Activated CD8-positive, alpha-beta T cell treated with anti-CD3 and anti-CD28 coated beads for 36 hours (primary cell): Measurements from ENCODE around the gene ATOX1. TPM values are rescaled to one million over a fixed set of nuclear protein-coding genes. Genes with fewer than 3 reads are reported as not detected.

ENCODE experiments used
- ATAC-seq: fragments of 200-7000 bp; cut with Tn5 transposase; one replicate; pipeline ENCODE4 v1.10.0; 2021; ENCODE audit warnings: mild to moderate bottlenecking, moderate library complexity
- CTCF ChIA-PET: fragments of 350-600 bp; sonication (Branson Sonifier 250); formaldehyde crosslinking; loops from one replicate; lab custom pipeline; 2021; ENCODE audit warnings: antibody characterized with exemption; lab: Charles Lee
- POLR2A ChIA-PET: fragments of 350-600 bp; sonication (Branson Sonifier 250); formaldehyde crosslinking; loops from one replicate; lab custom pipeline; 2021; ENCODE audit warnings: antibody characterized with exemption; lab: Charles Lee
- DNase-seq: peaks from one replicate; pipeline ENCODE4 v3.0.0-alpha.2; 2020
- H3K27ac Mint-ChIP-seq: one replicate; pipeline ENCODE4 v1.8.0; 2021; ENCODE audit warnings: mild to moderate bottlenecking, mixed read lengths
- H3K27me3 Mint-ChIP-seq: one replicate; pipeline ENCODE4 v1.8.0; 2021; ENCODE audit warnings: mixed read lengths
- H3K36me3 Mint-ChIP-seq: one replicate; pipeline ENCODE4 v1.8.0; 2021; ENCODE audit warnings: low read depth, mixed read lengths
- H3K4me1 Mint-ChIP-seq: one replicate; pipeline ENCODE4 v1.8.0; 2021; ENCODE audit warnings: low read depth, mixed read lengths
- H3K4me3 Mint-ChIP-seq: one replicate; pipeline ENCODE4 v1.8.0; 2021; ENCODE audit warnings: mild to moderate bottlenecking, moderate library complexity, mixed read lengths
- H3K9me3 Mint-ChIP-seq: one replicate; pipeline ENCODE4 v1.8.0; 2021; ENCODE audit warnings: mixed read lengths
- CTCF ChIP-seq: fragments of 200-600 bp; IDR thresholded peaks from one replicate; pipeline ENCODE4 v1.8.0; 2022; ENCODE audit warnings: antibody characterized with exemption, mild to moderate bottlenecking
- intact Hi-C: fragments of 100-400 bp; cut with micrococcal nuclease; formaldehyde crosslinking; loops from one replicate; pipeline ENCODE4 v1.10.0; 2022
- total RNA-seq, 2 experiments: library from RNA; stranded (reverse); gene quantifications; one replicate each; pipeline ENCODE4 v1.2.3, GENCODE V29; 2021

ATOX1 gene
- total RNA-seq, 2 experiments from 2014 or later: 69.6 to 73.3 TPM

- ChIA-PET CTCF (interaction anchor here (1.0 to 2.7 kb wide), 6 partner anchors 13 to 344 kb away, joined by 3 to 8 read pairs (median 4); no protein-coding TSS in a partner anchor), POLR2A (interaction anchor here (1.1 to 2.5 kb wide), 3 partner anchors 11 to 27 kb away, joined by 3 to 8 read pairs (median 7); partner anchors contain the start of gene G3BP1)
- DNase-seq (no peak), ATAC-seq (no peak)
- Mint-ChIP-seq H3K36me3 (peaks cover 64% of the 10 kb centered on the region), H3K4me3 (no peak overlapping the region), H3K9me3 (no peaks in the 10 kb centered on the region), H3K27ac (peak overlapping the region; percentile 51), H3K27me3 (no peaks in the 10 kb centered on the region), H3K4me1 (peaks cover 38% of the 10 kb centered on the region)
- intact Hi-C loops: no loop called here
- no peak for TF ChIP-seq CTCF
Observed at GRCh38 chr5:151798674-151799073, 40.2 kb upstream of the ATOX1 start.

- Mint-ChIP-seq H3K9me3 (no peaks in the 10 kb centered on the region), H3K4me1 (peaks cover 37% of the 10 kb centered on the region), H3K36me3 (peaks cover 65% of the 10 kb centered on the region), H3K4me3 (no peak overlapping the region), H3K27me3 (no peaks in the 10 kb centered on the region), H3K27ac (peak overlapping the region; percentile 13)
- CTCF ChIA-PET: no interaction called here
- intact Hi-C loops: no loop called here
- DNase-seq (no peak), ATAC-seq (no peak)
- POLR2A ChIA-PET: no interaction called here
- no peak for TF ChIP-seq CTCF
Observed at GRCh38 chr5:151795426-151795825, 37.0 kb upstream of the ATOX1 start.

- POLR2A ChIA-PET: no interaction called here
- no peak for ATAC-seq
- TF ChIP-seq CTCF: no peak
- no peak for DNase-seq
- Mint-ChIP-seq H3K36me3 (peaks cover 66% of the 10 kb centered on the region), H3K27ac (no peak overlapping the region), H3K9me3 (no peaks in the 10 kb centered on the region), H3K4me1 (peaks cover 36% of the 10 kb centered on the region), H3K27me3 (no peaks in the 10 kb centered on the region), H3K4me3 (no peak overlapping the region)
- intact Hi-C loops: no loop called here
- CTCF ChIA-PET: no interaction called here
Observed at GRCh38 chr5:151793358-151793757, 34.9 kb upstream of the ATOX1 start.

- Mint-ChIP-seq H3K27me3 (no peaks in the 10 kb centered on the region), H3K27ac (no peak overlapping the region), H3K4me3 (no peak overlapping the region), H3K9me3 (no peaks in the 10 kb centered on the region), H3K36me3 (peaks cover 46% of the 10 kb centered on the region), H3K4me1 (peaks cover 44% of the 10 kb centered on the region)
- DNase-seq (no peak), ATAC-seq (no peak)
- no peak for TF ChIP-seq CTCF
- POLR2A ChIA-PET: interaction anchor here (1.2 to 1.9 kb wide), 3 partner anchors 13 to 17 kb away, joined by 3 to 7 read pairs (median 3); no protein-coding TSS in a partner anchor
- CTCF ChIA-PET: interaction anchor here (1.3 to 1.8 kb wide), 3 partner anchors 13 to 129 kb away, joined by 3 to 6 read pairs (median 5); no protein-coding TSS in a partner anchor
- intact Hi-C loops: no loop called here
Observed at GRCh38 chr5:151787817-151788216, 29.4 kb upstream of the ATOX1 start.

- Mint-ChIP-seq H3K36me3 (peaks cover 38% of the 10 kb centered on the region), H3K4me3 (no peak overlapping the region), H3K4me1 (peaks cover 47% of the 10 kb centered on the region), H3K27me3 (no peaks in the 10 kb centered on the region), H3K9me3 (no peaks in the 10 kb centered on the region), H3K27ac (peak overlapping the region; percentile 60)
- ATAC-seq: no peak
- no peak for TF ChIP-seq CTCF
- CTCF ChIA-PET: interaction anchor here (1.3 to 1.7 kb wide), 2 partner anchors 15 to 128 kb away, joined by 3 to 5 read pairs; no protein-coding TSS in a partner anchor
- intact Hi-C loops: no loop called here
- POLR2A ChIA-PET: interaction anchor here (2.7 kb wide), 1 partner anchor 13 kb away, joined by 8 read pairs; no protein-coding TSS in a partner anchor
- no peak for DNase-seq
Observed at GRCh38 chr5:151786468-151786867, 28.0 kb upstream of the ATOX1 start.
